TTC549 (cell line): Measurements from ENCODE around the gene CTNNA3.

ENCODE experiments used
- FAIRE-seq: peaks from 2 replicates; lab custom pipeline; 2012; peaks lifted over from hg19 to GRCh38; lab: Jason Lieb, UNC

The CTNNA3 gene

GRCh38 chr10:66928776-66929175 lies 767.2 kb downstream of the CTNNA3 start:
- no peak for FAIRE-seq

GRCh38 chr10:66927971-66928770 lies 767.8 kb downstream of the CTNNA3 start:
- no peak for FAIRE-seq

GRCh38 chr10:66927251-66927935 lies 768.6 kb downstream of the CTNNA3 start:
- no peak for FAIRE-seq

GRCh38 chr10:66926841-66927240 lies 769.2 kb downstream of the CTNNA3 start:
- FAIRE-seq = no peak

- FAIRE-seq = no peak
Observed at GRCh38 chr10:66925896-66926715, 769.9 kb downstream of the CTNNA3 start, which contains the start of gene LRRTM3. LRRTM3 (plus strand) TSS chr10:66926036.

GRCh38 chr10:66925373-66925772 lies 770.6 kb downstream of the CTNNA3 start:
- FAIRE-seq = no peak

- no peak for FAIRE-seq
Observed at GRCh38 chr10:66924674-66925345, 771.2 kb downstream of the CTNNA3 start.

- FAIRE-seq = no peak
Observed at GRCh38 chr10:66919248-66919647, 776.7 kb downstream of the CTNNA3 start.

GRCh38 chr10:66917104-66917503 lies 778.9 kb downstream of the CTNNA3 start:
- FAIRE-seq = no peak

- no peak for FAIRE-seq
Observed at GRCh38 chr10:66916030-66916429, 780.0 kb downstream of the CTNNA3 start.

GRCh38 chr10:66910671-66911070 lies 785.3 kb downstream of the CTNNA3 start:
- FAIRE-seq = no peak

GRCh38 chr10:66892871-66893270 lies 803.1 kb downstream of the CTNNA3 start:
- FAIRE-seq = no peak

- FAIRE-seq = no peak
Observed at GRCh38 chr10:66888237-66888636, 807.8 kb downstream of the CTNNA3 start.

GRCh38 chr10:66886848-66887247 lies 809.1 kb downstream of the CTNNA3 start:
- no peak for FAIRE-seq

- no peak for FAIRE-seq
Observed at GRCh38 chr10:66882271-66882670, 813.7 kb downstream of the CTNNA3 start.

- FAIRE-seq = no peak
Observed at GRCh38 chr10:66881814-66882213, 814.2 kb downstream of the CTNNA3 start.

- no peak for FAIRE-seq
Observed at GRCh38 chr10:66880826-66881225, 815.2 kb downstream of the CTNNA3 start.

GRCh38 chr10:66880292-66880691 lies 815.7 kb downstream of the CTNNA3 start:
- FAIRE-seq = no peak

GRCh38 chr10:66877361-66877760 lies 818.6 kb downstream of the CTNNA3 start:
- FAIRE-seq = no peak

- FAIRE-seq = no peak
Observed at GRCh38 chr10:66869635-66870034, 826.4 kb downstream of the CTNNA3 start.

GRCh38 chr10:66862687-66863258 lies 833.2 kb downstream of the CTNNA3 start:
- FAIRE-seq = no peak
